Testis (tissue), 2 donors: ENCODE data around the gene TFF1.

Experiments used
- POLR2A ChIP-seq: fragments of 450-650 bp; IDR thresholded peaks from one replicate; pipeline ENCODE4 v1.6.1; 2017; ENCODE audit warnings: antibody characterized with exemption, mild to moderate bottlenecking, moderate library complexity
- TF ChIP-seq, protein P1 (sequence below), 3 experiments: fragments of 450-650 bp in 2 of 3; fragments of 200-600 bp in 1 of 3; sonication (generic) in 1 of 3; IDR thresholded peaks; one replicate each; pipeline ENCODE4 v1.5.1; 2016 to 2019; ENCODE audit warnings: antibody characterized with exemption in 3 of 3, mild to moderate bottlenecking in 2 of 3, moderate library complexity in 1 of 3

DNA sequence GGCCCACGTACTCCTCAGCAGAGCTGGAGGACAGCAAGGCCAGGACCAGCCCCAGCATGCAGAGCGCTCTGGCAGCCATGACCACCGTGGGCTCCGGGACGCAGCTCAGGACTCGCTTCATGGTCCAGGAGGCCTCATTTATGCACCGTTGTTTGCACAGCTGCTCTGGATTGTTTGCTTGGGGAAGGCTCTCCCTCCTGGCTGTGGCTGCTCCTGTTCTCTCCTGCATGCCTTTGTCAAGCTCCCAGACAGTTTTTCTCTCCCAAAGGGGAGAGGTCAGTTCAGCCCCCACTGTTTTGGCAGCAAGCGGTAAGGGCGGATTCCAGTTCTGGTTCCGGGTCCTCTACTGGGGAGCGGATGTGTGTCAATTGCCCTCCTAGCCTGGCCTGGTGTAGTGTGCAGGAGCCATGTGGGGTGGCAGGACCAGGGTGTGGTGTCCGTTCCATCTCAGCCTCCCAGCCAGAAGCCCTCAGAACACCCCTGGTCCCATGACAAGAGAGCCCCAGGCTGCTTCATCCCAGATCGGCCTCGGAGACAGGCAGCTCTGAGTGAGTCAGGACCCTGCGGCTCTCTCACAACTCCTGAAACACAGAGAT lies 50.9 kb downstream of the TFF1 start, which contains the start of gene TFF3:
- TF ChIP-seq, protein P1, sequence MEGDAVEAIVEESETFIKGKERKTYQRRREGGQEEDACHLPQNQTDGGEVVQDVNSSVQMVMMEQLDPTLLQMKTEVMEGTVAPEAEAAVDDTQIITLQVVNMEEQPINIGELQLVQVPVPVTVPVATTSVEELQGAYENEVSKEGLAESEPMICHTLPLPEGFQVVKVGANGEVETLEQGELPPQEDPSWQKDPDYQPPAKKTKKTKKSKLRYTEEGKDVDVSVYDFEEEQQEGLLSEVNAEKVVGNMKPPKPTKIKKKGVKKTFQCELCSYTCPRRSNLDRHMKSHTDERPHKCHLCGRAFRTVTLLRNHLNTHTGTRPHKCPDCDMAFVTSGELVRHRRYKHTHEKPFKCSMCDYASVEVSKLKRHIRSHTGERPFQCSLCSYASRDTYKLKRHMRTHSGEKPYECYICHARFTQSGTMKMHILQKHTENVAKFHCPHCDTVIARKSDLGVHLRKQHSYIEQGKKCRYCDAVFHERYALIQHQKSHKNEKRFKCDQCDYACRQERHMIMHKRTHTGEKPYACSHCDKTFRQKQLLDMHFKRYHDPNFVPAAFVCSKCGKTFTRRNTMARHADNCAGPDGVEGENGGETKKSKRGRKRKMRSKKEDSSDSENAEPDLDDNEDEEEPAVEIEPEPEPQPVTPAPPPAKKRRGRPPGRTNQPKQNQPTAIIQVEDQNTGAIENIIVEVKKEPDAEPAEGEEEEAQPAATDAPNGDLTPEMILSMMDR (IDR thresholded peaks at IDR 0.05), result no peak
- TF ChIP-seq POLR2A, result no peak
